ENCODE results near the gene ZNF865. TPM values are rescaled to one million over a fixed set of nuclear protein-coding genes. Genes with fewer than 3 reads are reported as not detected.

ZNF865 gene
- total and polyA plus RNA-seq, 2 of the 8 experiments (the other 6 are each of a cell fraction or from before 2014, with no cell fraction given) = 3.5 to 13.6 TPM

DNA sequence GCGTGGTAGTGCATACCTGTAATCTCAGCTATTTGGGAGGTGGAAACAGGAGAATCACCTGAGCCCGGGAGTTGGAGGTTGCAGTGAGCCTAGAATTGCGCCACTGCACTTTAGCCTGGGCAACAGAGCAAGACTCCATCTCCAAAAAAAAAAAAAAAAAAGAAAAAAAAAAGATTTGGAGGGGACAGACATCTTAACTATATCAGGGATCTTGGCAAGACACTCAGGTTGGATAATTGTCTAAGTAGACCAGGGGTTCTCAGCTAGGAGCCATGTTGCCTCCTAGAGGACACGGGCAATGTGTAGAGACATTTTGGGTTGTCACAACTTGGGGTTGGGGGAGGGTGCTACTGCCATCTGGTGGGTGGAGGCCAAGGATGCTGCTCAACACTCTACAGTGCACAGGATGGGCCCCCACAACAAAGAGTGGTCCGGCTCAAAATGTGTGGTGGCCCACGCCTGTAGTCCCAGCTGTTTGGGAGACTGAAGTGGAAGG lies 33.5 kb downstream of the ZNF865 start:
- Histone ChIP-seq H3K9me3 (ENCODE audit: insufficient read depth in 2 of 2, low read depth in 1 of 2, low read length in 1 of 2) (no peaks in the 10 kb centered on the region; a peak in 1 of 4 replicates), H3K4ac (replicated peaks; ENCODE audit: insufficient read length, low read depth, low read length) (no peak overlapping the region), H3K27ac (ENCODE audit: low read depth, low read length) (no peak overlapping the region), H4K8ac (ENCODE audit: extremely low read depth, insufficient read depth, low read length) (no peak overlapping the region), H3K4me3 (ENCODE audit: extremely low read depth in 1 of 4, insufficient read depth in 2 of 4, low read depth in 3 of 4, low read length in 4 of 4) (no peak overlapping the region), H2AFZ (ENCODE audit: low read length) (no peak overlapping the region), H2BK120ac (replicated peaks; ENCODE audit: low read depth, low read length) (no peak overlapping the region), H3K4me2 (ENCODE audit: insufficient read depth in 1 of 2, low read depth in 2 of 2, low read length in 2 of 2) (no peak overlapping the region), H3K23ac (ENCODE audit: insufficient read length) (no peak overlapping the region), H4K91ac (replicated peaks; ENCODE audit: insufficient read length, low read length) (no peak overlapping the region), H3K36me3 (ENCODE audit: control insufficient read depth in 2 of 4, insufficient read depth in 4 of 4, low read length in 3 of 4) (no peaks in the 10 kb centered on the region), H3K14ac (ENCODE audit: insufficient read length) (no peak overlapping the region), H3K56ac (replicated peaks; ENCODE audit: insufficient read length, low read depth, low read length) (no peak overlapping the region), H3K23me2 (ENCODE audit: low read depth, low read length) (peaks cover 33% of the 10 kb centered on the region), H2BK15ac (ENCODE audit: low read length) (no peak overlapping the region), H4K5ac (ENCODE audit: insufficient read length, low read depth, low read length) (no peak overlapping the region), H3K9ac (replicated peaks in 1 of 4; ENCODE audit: extremely low read depth in 1 of 4, low read depth in 3 of 4, low read length in 3 of 4) (no peak overlapping the region), H2BK5ac (ENCODE audit: low read depth, low read length) (no peak overlapping the region), H3K18ac (ENCODE audit: extremely low read depth, low read length) (no peak overlapping the region), H2AK5ac (ENCODE audit: low read depth, low read length) (no peak overlapping the region), H3K27me3 (replicated peaks in 1 of 4; ENCODE audit: control insufficient read depth in 3 of 4, extremely low read depth in 1 of 4, insufficient read depth in 3 of 4, low read length in 3 of 4) (no peaks in the 10 kb centered on the region), H3K79me2 (ENCODE audit: control insufficient read depth in 1 of 2, insufficient read depth in 2 of 2, low read length in 2 of 2) (peaks cover 6 to 27% of the 10 kb centered on the region in 2 experiments; a peak in 3 of 4 replicates), H2BK20ac (ENCODE audit: low read length) (no peak overlapping the region), H3K4me1 (replicated peaks in 1 of 4; ENCODE audit: control insufficient read depth in 3 of 4, insufficient read depth in 4 of 4, low read length in 3 of 4) (peaks cover 6 to 15% (median 10%) of the 10 kb centered on the region in 4 experiments), H2BK12ac (ENCODE audit: low read depth, low read length) (no peak overlapping the region), H3K79me1 (ENCODE audit: low read depth, low read length) (peaks cover 15% of the 10 kb centered on the region), H4K20me1 (replicated peaks in 1 of 2; ENCODE audit: control insufficient read depth in 1 of 2, insufficient read depth in 2 of 2, low read length in 2 of 2) (peaks cover 3 to 10% of the 10 kb centered on the region in 2 experiments)
- no peak for FAIRE-seq
- ChIA-PET POLR2A (ENCODE audit: partially characterized antibody) (interaction anchor here (0.6 to 2.2 kb wide), 4 partner anchors 8 to 51 kb away, joined by 3 to 7 read pairs (median 4); partner anchors contain the start of gene CCDC106), CTCF (ENCODE audit: partially characterized antibody) (interaction anchor here (0.6 to 3.8 kb wide), 18 partner anchors 8 to 1165 kb away, joined by 3 to 30 read pairs (median 4); partner anchors contain the start of genes CCDC106 and ZNF865)
- DNase-seq (ENCODE audit: low read depth in 1 of 2, low spot score in 2 of 2) = peak in 1 of 2 experiments; percentile 72
- 87% methylated on average over 6 of the region's 6 CpGs; no CpG with 5 or more reads in 1 of the 2 experiments for WGBS, 2 experiments (ENCODE audit: extremely low coverage in 1 of 2, insufficient coverage in 1 of 2, insufficient read length in 1 of 2, insufficient replicate concordance in 2 of 2, low coverage in 1 of 2, low lambda C conversion rate in 2 of 2, missing lambda C conversion rate in 1 of 2)
- TF ChIP-seq BACH1 (IDR thresholded peaks at IDR 0.05; ENCODE audit: low read length) = no peak
- no peak for TF ChIP-seq JUN (IDR thresholded peaks at IDR 0.05; ENCODE audit: low read depth, low read length)
- TF ChIP-seq FOSL1 (IDR thresholded peaks at IDR 0.05; ENCODE audit: insufficient read depth, low read depth, low read length) = no peak
- TF ChIP-seq, protein P1, sequence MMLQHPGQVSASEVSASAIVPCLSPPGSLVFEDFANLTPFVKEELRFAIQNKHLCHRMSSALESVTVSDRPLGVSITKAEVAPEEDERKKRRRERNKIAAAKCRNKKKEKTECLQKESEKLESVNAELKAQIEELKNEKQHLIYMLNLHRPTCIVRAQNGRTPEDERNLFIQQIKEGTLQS (IDR thresholded peaks at IDR 0.05; ENCODE audit: insufficient read depth, low read depth, low read length) = no peak
- TF ChIP-seq, protein P2, sequence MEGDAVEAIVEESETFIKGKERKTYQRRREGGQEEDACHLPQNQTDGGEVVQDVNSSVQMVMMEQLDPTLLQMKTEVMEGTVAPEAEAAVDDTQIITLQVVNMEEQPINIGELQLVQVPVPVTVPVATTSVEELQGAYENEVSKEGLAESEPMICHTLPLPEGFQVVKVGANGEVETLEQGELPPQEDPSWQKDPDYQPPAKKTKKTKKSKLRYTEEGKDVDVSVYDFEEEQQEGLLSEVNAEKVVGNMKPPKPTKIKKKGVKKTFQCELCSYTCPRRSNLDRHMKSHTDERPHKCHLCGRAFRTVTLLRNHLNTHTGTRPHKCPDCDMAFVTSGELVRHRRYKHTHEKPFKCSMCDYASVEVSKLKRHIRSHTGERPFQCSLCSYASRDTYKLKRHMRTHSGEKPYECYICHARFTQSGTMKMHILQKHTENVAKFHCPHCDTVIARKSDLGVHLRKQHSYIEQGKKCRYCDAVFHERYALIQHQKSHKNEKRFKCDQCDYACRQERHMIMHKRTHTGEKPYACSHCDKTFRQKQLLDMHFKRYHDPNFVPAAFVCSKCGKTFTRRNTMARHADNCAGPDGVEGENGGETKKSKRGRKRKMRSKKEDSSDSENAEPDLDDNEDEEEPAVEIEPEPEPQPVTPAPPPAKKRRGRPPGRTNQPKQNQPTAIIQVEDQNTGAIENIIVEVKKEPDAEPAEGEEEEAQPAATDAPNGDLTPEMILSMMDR (IDR thresholded peaks at IDR 0.05; ENCODE audit: control extremely low read depth in 1 of 3, insufficient read depth in 1 of 3, low read depth in 1 of 3, low read length in 3 of 3) = peak; percentile 73 to 89 (median 84)
- no peak for TF ChIP-seq RNF2 (IDR thresholded peaks at IDR 0.05; ENCODE audit: borderline replicate concordance, low read depth, low read length, missing control alignments, poor library complexity, severe bottlenecking)
- peak; percentile 80; the same call in 1 of the 2 replicates for TF ChIP-seq YY1 (IDR thresholded peaks at IDR 0.05; ENCODE audit: low read depth, low read length)
- no peak for TF ChIP-seq BCL11A (IDR thresholded peaks at IDR 0.05; ENCODE audit: low read depth in 2 of 2, low read length in 2 of 2)
- TF ChIP-seq, protein P3, sequence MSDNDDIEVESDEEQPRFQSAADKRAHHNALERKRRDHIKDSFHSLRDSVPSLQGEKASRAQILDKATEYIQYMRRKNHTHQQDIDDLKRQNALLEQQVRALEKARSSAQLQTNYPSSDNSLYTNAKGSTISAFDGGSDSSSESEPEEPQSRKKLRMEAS (IDR thresholded peaks at IDR 0.05) = 0 out of 2 replicates have a peak, but pooled peaks have one; percentile 17

Data from H1 (cell line).